ENCODE results near the gene MS4A10. TPM values are rescaled to one million over a fixed set of nuclear protein-coding genes. Genes with fewer than 3 reads are reported as not detected.

MS4A10 gene
- total and polyA plus RNA-seq, 9 of the 15 experiments (the other 6 are each of a cell fraction or from before 2014, with no cell fraction given) = not detected

- intact Hi-C loops (cut with micrococcal nuclease) = no loop called here
- in situ Hi-C loops (cut with MboI) = no loop called here
- H3K27me3 ChIP-seq (ENCODE audit: control insufficient read depth in 2 of 2, insufficient read depth in 2 of 2, low read length in 2 of 2) = peaks cover 0 to 44% of the 10 kb centered on the region in 2 experiments; a peak in 2 of 5 replicates
- no peaks in the 10 kb centered on the region for H3K79me2 ChIP-seq (ENCODE audit: control insufficient read depth, insufficient read depth, low read length)
- H3K27ac ChIP-seq (ENCODE audit: extremely low read depth, low read depth, low read length) = no peak overlapping the region
- H3K9me1 ChIP-seq (ENCODE audit: control insufficient read depth, insufficient read depth, low read length) = no peaks in the 10 kb centered on the region
- DNase-seq (ENCODE audit: extremely low read depth in 1 of 4, low spot score in 3 of 4) (no peak), ATAC-seq (no peak), FAIRE-seq (no peak)
- H3K4me1 ChIP-seq (replicated peaks in 1 of 2; ENCODE audit: control insufficient read depth in 2 of 2, insufficient read depth in 2 of 2, low read length in 2 of 2) = no peaks in the 10 kb centered on the region
- 0% methylated on average over 2 of the region's 3 CpGs for WGBS (ENCODE audit: insufficient coverage, low coverage, missing lambda C conversion rate)
- no peaks in the 10 kb centered on the region for H3K36me3 ChIP-seq (ENCODE audit: control insufficient read depth, insufficient read depth, low read length)
- H3K4me3 ChIP-seq = no peak overlapping the region
- H2AFZ ChIP-seq (ENCODE audit: low read depth, low read length) = no peak overlapping the region
- H4K20me1 ChIP-seq (replicated peaks; ENCODE audit: control insufficient read depth, insufficient read depth, low read length) = no peaks in the 10 kb centered on the region
- no peaks in the 10 kb centered on the region for H3K9me3 ChIP-seq (replicated peaks; ENCODE audit: control insufficient read depth, insufficient read depth, low read depth, low read length)
- no TSS peak for BruUV-seq (replicated peaks)
- CTCF ChIA-PET (ENCODE audit: low intra/inter-chr PET ratio) = no interaction called here
- no peak overlapping the region for H3K9ac ChIP-seq (ENCODE audit: insufficient read depth in 1 of 2, low read depth in 2 of 2, low read length in 2 of 2)
- POLR2A ChIA-PET = interaction anchor here (0.7 to 1.3 kb wide), 3 partner anchors 9 to 250 kb away, joined by 3 to 4 read pairs (median 3); no protein-coding TSS in a partner anchor
- TF ChIP-seq STAT6 (CRISPR knock-in tag; IDR thresholded peaks at IDR 0.05) (no peak), SMC3 (conservative IDR thresholded peaks at IDR 0.05; ENCODE audit: insufficient read depth, low read depth, low read length) (no peak), MTA1 (IDR thresholded peaks at IDR 0.05; ENCODE audit: borderline replicate concordance) (no peak), PATZ1 (CRISPR knock-in tag; IDR thresholded peaks at IDR 0.05; ENCODE audit: borderline replicate concordance) (no peak), IRF2 (CRISPR knock-in tag; IDR thresholded peaks at IDR 0.05) (no peak), PML (IDR thresholded peaks at IDR 0.05; ENCODE audit: low read length) (no peak), HMGXB4 (CRISPR knock-in tag; IDR thresholded peaks at IDR 0.05) (no peak), TSHZ1 (CRISPR knock-in tag; IDR thresholded peaks at IDR 0.05) (no peak), ZNF436 (CRISPR knock-in tag; IDR thresholded peaks at IDR 0.05) (no peak)
- no peak overlapping the region for H3K4me2 ChIP-seq (ENCODE audit: insufficient read depth, low read length)
Observed at GRCh38 chr11:60790726-60791125, 5.6 kb downstream of the MS4A10 start.
